GM11168 (cell line): ENCODE results near the gene OR10G6.
"Not testable (repeated sequence)": the region's sequence is repeated elsewhere in the genome, so short reads cannot be mapped to it uniquely, and the experiment has no call there.

Experiments
- in situ Hi-C: fragments of 300-500 bp; cut with MboI; formaldehyde crosslinking; loops from one replicate; pipeline ENCODE4 v1.12.0; 2022; ENCODE audit warnings: low sequenced_read_pairs; ENCODE audit not compliant: unreplicated experiment

The OR10G6 gene

GRCh38 chr11:123995119-123995518, at the start of gene OR10G6:
Gene OR10G6, minus strand, starts transcription at chr11:123995161. Its CDS starts 0 bp downstream, at chr11:123995161.
- in situ Hi-C loops = no loop called here

- in situ Hi-C loops = no loop called here
Observed at GRCh38 chr11:124043420-124043819, 48.5 kb upstream of the OR10G6 start.

- in situ Hi-C loops = no loop called here
Observed at GRCh38 chr11:124041254-124041653, 46.3 kb upstream of the OR10G6 start, which contains the start of gene OR10G7. Gene OR10G7, minus strand, starts transcription at chr11:124041325. Its CDS starts 2,324 bp downstream, at chr11:124039001.

- in situ Hi-C loops = no loop called here
Observed at GRCh38 chr11:124039557-124039956, 44.6 kb upstream of the OR10G6 start.

- in situ Hi-C loops = no loop called here
Observed at GRCh38 chr11:124036666-124037065, 41.7 kb upstream of the OR10G6 start.

- in situ Hi-C loops = no loop called here
Observed at GRCh38 chr11:124026498-124026897, 31.5 kb upstream of the OR10G6 start, which contains the start of gene OR10G8. Gene OR10G8, plus strand, starts transcription at chr11:124026798. Its CDS starts 2,825 bp downstream, at chr11:124029623.

- in situ Hi-C loops = not testable (repeated sequence)
Observed at GRCh38 chr11:124015837-124016236, 20.9 kb upstream of the OR10G6 start.

- in situ Hi-C loops = no loop called here
Observed at GRCh38 chr11:124012697-124013096, 17.7 kb upstream of the OR10G6 start, which contains the start of gene OR10G4. Gene OR10G4, plus strand, starts transcription at chr11:124012997. Its CDS starts 2,578 bp downstream, at chr11:124015575.

GRCh38 chr11:123979311-123979710, 15.7 kb downstream of the OR10G6 start:
- in situ Hi-C loops = no loop called here

- in situ Hi-C loops = no loop called here
Observed at GRCh38 chr11:123977731-123978347, 17.1 kb downstream of the OR10G6 start, which contains the start of gene OR10S1. Gene OR10S1, minus strand, starts transcription at chr11:123977781. Its CDS starts 117 bp downstream, at chr11:123977664.

GRCh38 chr11:123976770-123977560, 18.0 kb downstream of the OR10G6 start:
- in situ Hi-C loops = no loop called here

- in situ Hi-C loops = no loop called here
Observed at GRCh38 chr11:123973816-123974215, 21.1 kb downstream of the OR10G6 start.

- in situ Hi-C loops = no loop called here
Observed at GRCh38 chr11:123956752-123957151, 38.2 kb downstream of the OR10G6 start.

- in situ Hi-C loops = no loop called here
Observed at GRCh38 chr11:123945132-123945531, 49.8 kb downstream of the OR10G6 start.
